HG02798 (cell line): ENCODE data around the gene CELF6.
"Not testable (repeated sequence)": the region's sequence is repeated elsewhere in the genome, so short reads cannot be mapped to it uniquely, and the experiment has no call there.

Source experiments
- ATAC-seq: cut with Tn5 transposase; IDR thresholded peaks from one replicate; pipeline ENCODE4 v1.9.1; 2021; ENCODE audit warnings: mild to moderate bottlenecking; ENCODE audit not compliant: unreplicated experiment, poor library complexity

The CELF6 gene

GRCh38 chr15:72318408-72318942, 1.5 kb downstream of the CELF6 start:
- ATAC-seq: no peak

GRCh38 chr15:72315706-72316370, 4.1 kb downstream of the CELF6 start:
- no peak for ATAC-seq

- no peak for ATAC-seq
Measured at GRCh38 chr15:72313881-72314280, 6.1 kb downstream of the CELF6 start.

- ATAC-seq: no peak
Measured at GRCh38 chr15:72313448-72313840, 6.5 kb downstream of the CELF6 start.

DNA sequence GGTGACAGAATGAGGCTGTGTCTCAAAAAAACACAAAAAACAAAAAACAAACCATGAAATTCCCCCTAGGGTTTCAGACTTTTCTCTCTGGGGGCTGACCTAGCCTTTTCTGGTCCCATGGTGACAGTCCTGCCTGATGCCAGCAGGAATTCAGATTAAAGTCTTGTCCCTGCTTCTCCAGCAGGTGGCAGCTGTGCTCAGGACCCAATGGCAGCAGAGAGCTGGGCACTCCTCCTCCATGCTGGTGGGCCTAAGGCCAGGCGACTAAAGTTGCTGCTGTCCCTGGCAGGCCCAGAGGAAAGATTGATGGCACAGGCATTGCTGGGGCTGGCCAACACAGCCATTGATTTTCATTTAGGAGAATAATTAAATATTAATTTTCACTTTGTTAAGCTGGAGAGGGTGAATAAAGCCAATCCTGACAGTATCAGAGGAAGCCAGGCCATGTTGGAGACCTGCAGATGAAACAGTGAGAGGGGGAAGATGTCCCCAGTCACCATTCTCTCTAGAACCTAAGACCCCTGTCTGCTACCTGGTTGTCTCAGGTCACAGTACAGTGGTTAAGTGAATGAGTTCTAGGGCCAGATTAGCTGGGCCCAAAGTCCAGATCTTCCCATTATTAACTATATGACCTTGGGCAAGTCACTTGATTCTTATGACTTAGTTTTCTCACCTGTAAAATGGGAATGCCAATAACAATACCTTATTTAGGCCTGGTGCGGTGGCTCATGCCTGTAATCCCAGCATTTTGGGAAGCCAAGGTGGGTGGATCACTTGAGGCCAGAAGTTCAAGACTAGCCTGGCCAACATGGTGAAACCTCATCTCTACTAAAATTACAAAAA, 7.1 kb downstream of the CELF6 start:
- ATAC-seq: peak; percentile 66

- ATAC-seq: no peak
Measured at GRCh38 chr15:72307026-72307425, 12.9 kb downstream of the CELF6 start.

DNA sequence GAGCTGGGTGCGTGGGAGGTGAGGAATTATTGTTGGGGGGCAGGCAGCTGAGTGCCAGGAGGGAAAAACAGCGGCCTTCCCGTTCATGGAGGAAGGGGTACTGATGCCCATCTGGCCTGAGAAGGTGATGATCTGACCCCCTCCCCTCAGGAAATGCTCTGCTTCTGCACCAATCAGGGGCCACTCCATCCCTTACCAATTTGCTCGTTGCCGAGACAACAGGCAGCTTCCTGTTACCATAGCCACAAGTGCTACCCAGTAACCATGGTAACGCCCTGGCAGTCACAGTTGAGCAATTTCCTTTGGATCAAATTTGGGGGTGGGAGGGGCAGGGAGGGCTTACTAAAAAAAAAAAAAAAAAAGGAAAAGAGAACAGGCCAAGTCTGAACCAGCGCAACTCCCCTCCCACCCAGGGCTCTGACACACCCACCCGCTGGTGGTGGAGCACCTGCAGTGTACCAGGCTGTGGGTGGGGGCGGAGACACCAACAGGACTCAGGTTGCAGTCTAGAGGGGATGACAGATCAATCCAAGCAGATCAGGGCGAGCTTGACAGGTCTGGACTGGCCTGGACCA, 13.7 kb downstream of the CELF6 start:
- ATAC-seq: no peak

- no peak for ATAC-seq
Measured at GRCh38 chr15:72304596-72304995, 15.4 kb downstream of the CELF6 start.

- no peak for ATAC-seq
Measured at GRCh38 chr15:72302955-72303354, 17.0 kb downstream of the CELF6 start.

GRCh38 chr15:72289597-72290325, 30.2 kb downstream of the CELF6 start:
- no peak for ATAC-seq

- ATAC-seq: no peak
Measured at GRCh38 chr15:72288796-72289596, 31.0 kb downstream of the CELF6 start.

DNA sequence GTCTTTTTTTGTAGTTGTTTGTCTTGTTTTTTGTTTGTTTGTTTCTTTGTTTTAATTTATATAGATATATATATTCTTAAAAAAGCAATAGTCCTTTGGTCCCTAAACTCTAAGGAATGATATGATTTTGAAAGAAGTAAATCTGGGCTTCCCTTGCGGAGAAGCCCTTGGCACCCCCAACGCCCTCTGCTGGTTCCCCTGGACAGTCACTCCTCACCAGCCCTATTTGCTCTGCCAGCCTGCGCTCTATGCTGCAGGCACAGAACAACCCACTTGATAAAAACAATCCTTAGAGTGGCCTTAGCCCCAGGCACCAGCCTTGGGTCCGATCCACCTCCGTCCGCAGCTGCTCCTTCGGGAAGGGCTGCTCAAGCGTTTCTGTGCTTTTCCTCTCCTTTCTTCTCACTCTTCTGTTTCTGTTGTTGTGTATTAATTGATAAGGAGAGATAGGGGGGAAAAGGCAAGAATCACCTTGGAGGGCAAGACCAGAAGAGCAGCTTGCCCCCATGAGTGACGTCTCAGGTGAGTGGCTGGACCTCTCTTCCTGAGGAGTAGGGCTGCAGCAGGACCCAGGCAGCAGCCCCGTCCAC, 33.9 kb downstream of the CELF6 start:
- ATAC-seq: no peak

DNA sequence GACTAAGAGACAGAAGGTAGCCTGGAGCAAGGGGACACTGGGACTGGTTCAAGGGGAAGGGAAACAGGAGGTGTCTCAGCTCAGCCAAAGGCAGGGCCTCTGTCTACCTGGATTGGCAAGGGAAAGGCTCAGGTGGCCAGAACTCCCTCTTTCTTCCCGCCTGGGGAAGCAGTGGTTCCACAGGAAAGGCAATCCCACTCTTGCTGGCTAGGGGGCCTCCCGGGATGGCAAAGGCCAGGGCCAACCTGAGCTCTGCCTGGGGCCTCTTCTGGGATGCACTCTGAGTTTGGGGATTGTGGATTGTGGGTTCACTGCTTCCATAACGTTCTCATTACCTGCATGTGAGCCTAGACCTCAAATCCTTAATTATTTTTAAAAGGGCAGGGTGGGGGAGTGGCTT, 34.6 kb downstream of the CELF6 start:
- ATAC-seq: no peak

GRCh38 chr15:72284781-72285180, 35.2 kb downstream of the CELF6 start:
- no peak for ATAC-seq

DNA sequence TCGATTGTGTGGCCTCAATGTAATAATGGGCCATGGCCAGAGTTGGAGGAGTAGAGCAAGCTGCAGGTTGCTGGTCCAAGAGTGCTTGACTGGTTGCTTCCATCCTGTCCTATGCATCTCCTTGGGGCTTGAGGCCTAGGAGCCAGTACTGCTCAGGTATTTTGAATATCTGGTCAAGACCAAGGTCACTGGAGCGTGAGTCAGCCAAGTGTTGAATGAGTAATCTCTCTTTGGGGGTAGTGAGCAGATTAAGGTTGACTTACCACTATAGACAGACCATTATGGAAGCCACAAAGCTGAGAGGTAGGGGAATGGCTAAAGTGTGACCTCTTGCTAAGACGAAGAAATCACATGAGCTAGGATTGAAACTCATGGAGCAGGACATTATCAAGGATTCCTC, 38.2 kb downstream of the CELF6 start:
- ATAC-seq: peak; percentile 41

DNA sequence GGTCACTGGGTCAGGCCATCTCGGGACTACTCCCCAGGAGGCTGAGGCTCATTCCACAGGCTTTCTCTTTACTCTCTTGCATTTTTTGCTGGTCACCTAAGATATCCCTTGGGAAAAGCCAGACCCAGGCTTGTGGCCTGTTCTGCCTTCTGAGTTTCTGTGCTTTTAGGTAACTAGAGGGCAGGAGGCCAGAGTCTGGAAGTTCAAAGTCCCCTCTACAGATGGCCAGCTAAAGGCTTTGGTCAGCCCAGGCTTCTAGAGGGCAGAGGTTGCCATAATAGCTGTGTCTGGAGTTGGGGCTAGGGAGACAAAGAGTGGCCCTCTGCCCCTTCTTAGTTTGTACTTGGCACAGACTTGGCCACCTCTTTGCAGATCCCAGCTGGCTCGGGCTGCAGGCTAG, 39.2 kb downstream of the CELF6 start:
- no peak for ATAC-seq

GRCh38 chr15:72278737-72279136, 41.2 kb downstream of the CELF6 start:
- ATAC-seq: no peak

GRCh38 chr15:72276326-72276700, 43.6 kb downstream of the CELF6 start:
- no peak for ATAC-seq

DNA sequence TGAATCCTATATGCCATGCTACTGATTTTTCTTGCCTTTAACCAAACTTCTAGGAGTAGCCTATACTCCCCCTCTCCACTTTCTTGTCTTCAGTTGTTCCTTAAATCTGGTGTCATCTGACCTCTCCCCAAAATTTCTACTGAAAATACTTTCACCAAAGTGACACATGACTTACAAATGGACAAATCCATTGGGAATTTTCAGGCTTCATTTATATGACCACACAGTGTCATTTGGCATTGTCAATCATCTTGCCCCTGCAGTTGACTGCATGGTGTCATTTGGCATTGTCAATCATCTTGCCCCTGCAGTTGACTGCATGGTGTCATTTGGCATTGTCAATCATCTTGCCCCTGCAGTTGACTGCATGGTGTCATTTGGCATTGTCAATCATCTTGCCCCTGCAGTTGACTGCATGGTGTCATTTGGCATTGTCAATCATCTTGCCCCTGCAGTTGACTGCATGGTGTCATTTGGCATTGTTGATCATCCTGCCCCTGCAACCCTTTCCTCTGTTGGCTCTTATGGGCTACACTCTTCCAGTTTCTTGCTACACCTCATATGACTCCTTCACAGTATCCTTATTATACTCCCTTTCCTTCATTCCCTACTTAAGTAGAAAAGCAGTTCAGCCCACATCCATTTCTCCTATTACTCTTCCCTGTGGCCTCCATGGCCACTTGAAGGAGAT, 44.2 kb downstream of the CELF6 start:
- not testable (repeated sequence) for ATAC-seq
